ENCODE results near the gene SIGLEC7.

Gene SIGLEC7

DNA sequence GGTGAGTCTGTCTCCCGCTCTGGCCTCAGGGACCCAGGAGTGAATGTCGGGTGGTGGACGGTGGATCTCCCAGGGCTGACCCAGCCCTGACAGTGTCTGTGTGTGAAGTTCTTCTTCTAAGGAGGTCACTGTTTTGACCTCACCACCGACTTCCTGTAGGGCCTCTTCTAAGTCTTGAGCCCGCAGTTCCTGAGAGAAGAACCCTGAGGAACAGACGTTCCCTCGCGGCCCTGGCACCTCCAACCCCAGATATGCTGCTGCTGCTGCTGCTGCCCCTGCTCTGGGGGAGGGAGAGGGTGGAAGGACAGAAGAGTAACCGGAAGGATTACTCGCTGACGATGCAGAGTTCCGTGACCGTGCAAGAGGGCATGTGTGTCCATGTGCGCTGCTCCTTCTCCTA is at the start of gene SIGLEC7:
Gene SIGLEC7 (plus strand): TSS at position 183 of the 400 bp plus-strand sequence. CDS start 69 bp downstream, at position 252.
- TF ChIP-seq CSDC2 (CRISPR knock-in tag; IDR thresholded peaks at IDR 0.05) (no peak), ARNTL (CRISPR knock-in tag; IDR thresholded peaks at IDR 0.05; ENCODE audit: borderline replicate concordance, low read depth) (no peak), GLIS3 (CRISPR knock-in tag; IDR thresholded peaks at IDR 0.05) (no peak)
- no peak for ATAC-seq

DNA sequence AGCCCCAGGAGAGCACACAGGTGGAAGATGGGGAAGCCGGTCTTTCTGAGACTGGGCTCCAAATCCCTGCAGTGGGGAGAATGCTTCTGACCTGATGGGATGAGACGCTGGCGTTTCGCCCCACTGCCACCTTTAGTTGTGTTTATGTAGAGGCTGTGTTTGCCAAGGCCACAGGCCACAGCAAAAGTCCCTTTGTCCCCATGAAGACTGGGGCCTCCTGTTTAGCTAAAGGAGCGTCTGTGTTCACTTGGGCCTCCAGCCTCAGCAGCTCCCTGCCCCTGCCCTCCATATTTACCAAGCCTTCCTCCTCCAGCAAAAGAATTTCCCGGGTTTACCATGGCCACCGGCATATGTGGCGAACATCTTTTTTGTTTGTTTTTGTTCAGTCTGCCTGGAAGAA is 49.0 kb upstream of the SIGLEC7 start:
- TF ChIP-seq CSDC2 (CRISPR knock-in tag; IDR thresholded peaks at IDR 0.05) (no peak), BACH2 (CRISPR knock-in tag; IDR thresholded peaks at IDR 0.05; ENCODE audit: borderline replicate concordance) (no peak), OSR1 (CRISPR knock-in tag; IDR thresholded peaks at IDR 0.05) (no peak), RARB (CRISPR knock-in tag; IDR thresholded peaks at IDR 0.05) (no peak), ZNF70 (CRISPR knock-in tag; IDR thresholded peaks at IDR 0.05) (no peak), TCF4 (CRISPR knock-in tag; IDR thresholded peaks at IDR 0.05; ENCODE audit: borderline replicate concordance) (no peak), ESRRG (CRISPR knock-in tag; IDR thresholded peaks at IDR 0.05) (no peak), ZC3H10 (CRISPR knock-in tag; IDR thresholded peaks at IDR 0.05) (no peak)
- TF ChIP-seq, protein P1, sequence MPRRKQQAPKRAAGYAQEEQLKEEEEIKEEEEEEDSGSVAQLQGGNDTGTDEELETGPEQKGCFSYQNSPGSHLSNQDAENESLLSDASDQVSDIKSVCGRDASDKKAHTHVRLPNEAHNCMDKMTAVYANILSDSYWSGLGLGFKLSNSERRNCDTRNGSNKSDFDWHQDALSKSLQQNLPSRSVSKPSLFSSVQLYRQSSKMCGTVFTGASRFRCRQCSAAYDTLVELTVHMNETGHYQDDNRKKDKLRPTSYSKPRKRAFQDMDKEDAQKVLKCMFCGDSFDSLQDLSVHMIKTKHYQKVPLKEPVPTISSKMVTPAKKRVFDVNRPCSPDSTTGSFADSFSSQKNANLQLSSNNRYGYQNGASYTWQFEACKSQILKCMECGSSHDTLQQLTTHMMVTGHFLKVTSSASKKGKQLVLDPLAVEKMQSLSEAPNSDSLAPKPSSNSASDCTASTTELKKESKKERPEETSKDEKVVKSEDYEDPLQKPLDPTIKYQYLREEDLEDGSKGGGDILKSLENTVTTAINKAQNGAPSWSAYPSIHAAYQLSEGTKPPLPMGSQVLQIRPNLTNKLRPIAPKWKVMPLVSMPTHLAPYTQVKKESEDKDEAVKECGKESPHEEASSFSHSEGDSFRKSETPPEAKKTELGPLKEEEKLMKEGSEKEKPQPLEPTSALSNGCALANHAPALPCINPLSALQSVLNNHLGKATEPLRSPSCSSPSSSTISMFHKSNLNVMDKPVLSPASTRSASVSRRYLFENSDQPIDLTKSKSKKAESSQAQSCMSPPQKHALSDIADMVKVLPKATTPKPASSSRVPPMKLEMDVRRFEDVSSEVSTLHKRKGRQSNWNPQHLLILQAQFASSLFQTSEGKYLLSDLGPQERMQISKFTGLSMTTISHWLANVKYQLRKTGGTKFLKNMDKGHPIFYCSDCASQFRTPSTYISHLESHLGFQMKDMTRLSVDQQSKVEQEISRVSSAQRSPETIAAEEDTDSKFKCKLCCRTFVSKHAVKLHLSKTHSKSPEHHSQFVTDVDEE (CRISPR knock-in tag; IDR thresholded peaks at IDR 0.05): no peak
- TF ChIP-seq, protein P2, sequence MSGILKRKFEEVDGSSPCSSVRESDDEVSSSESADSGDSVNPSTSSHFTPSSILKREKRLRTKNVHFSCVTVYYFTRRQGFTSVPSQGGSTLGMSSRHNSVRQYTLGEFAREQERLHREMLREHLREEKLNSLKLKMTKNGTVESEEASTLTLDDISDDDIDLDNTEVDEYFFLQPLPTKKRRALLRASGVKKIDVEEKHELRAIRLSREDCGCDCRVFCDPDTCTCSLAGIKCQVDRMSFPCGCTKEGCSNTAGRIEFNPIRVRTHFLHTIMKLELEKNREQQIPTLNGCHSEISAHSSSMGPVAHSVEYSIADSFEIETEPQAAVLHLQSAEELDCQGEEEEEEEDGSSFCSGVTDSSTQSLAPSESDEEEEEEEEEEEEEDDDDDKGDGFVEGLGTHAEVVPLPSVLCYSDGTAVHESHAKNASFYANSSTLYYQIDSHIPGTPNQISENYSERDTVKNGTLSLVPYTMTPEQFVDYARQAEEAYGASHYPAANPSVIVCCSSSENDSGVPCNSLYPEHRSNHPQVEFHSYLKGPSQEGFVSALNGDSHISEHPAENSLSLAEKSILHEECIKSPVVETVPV (CRISPR knock-in tag; IDR thresholded peaks at IDR 0.05): no peak
- no peak for ATAC-seq

DNA sequence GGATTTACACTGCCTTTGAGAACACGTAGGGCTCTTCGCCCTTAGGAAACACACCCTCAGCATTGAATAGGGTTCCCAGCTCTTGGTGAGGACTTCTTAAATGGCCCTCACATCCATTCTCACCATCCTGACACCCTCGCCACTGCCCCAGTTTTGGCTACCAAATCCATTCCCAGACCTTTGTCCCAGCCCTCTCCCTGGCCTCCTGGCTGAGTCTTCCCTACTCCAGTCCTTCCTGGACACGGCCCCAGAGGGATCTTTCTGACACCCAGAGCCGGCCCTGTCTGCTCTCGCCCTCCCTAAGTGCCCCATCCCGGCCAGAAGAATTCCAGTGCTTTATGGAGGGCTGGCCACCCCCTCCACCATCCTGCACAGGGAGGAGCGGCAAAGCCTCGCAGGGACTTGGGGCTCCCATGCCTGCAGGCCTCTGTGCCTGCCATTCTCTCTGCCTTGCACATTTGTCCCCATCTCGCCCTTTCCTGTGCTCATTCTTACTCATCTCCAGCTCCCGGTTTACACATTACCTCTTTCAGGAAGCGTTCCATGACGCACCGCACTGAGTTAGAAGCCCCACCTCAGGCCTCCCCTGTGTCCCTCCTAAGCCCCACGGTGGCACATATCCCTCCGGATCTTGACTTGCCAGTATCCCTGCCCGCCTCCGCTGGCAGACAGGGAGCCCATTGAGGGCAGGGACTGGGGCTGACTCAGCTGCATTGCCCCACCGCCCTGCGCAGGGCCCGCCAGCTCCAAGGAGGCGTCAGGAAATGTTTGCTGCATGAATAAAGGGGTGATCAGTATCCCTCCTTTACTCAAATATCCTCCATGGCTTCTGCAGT is 48.4 kb upstream of the SIGLEC7 start:
- ATAC-seq: no peak
- no peak for TF ChIP-seq ZNF565 (CRISPR knock-in tag; conservative IDR thresholded peaks at IDR 0.05; ENCODE audit: low read depth)
- no peak for TF ChIP-seq ZFP30 (CRISPR knock-in tag; IDR thresholded peaks at IDR 0.05)
- TF ChIP-seq ZC3H10 (CRISPR knock-in tag; IDR thresholded peaks at IDR 0.05): no peak
- no peak for TF ChIP-seq OSR1 (CRISPR knock-in tag; IDR thresholded peaks at IDR 0.05)
- TF ChIP-seq, protein P3, sequence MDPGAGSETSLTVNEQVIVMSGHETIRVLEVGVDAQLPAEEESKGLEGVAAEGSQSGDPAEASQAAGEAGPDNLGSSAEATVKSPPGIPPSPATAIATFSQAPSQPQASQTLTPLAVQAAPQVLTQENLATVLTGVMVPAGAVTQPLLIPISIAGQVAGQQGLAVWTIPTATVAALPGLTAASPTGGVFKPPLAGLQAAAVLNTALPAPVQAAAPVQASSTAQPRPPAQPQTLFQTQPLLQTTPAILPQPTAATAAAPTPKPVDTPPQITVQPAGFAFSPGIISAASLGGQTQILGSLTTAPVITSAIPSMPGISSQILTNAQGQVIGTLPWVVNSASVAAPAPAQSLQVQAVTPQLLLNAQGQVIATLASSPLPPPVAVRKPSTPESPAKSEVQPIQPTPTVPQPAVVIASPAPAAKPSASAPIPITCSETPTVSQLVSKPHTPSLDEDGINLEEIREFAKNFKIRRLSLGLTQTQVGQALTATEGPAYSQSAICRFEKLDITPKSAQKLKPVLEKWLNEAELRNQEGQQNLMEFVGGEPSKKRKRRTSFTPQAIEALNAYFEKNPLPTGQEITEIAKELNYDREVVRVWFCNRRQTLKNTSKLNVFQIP (CRISPR knock-in tag; IDR thresholded peaks at IDR 0.05; ENCODE audit: borderline replicate concordance, low read depth): no peak
- no peak for TF ChIP-seq ZNF8 (CRISPR knock-in tag; IDR thresholded peaks at IDR 0.05)
- TF ChIP-seq, protein P1 (CRISPR knock-in tag; IDR thresholded peaks at IDR 0.05): no peak
- TF ChIP-seq, protein P2 (CRISPR knock-in tag; IDR thresholded peaks at IDR 0.05): no peak
- TF ChIP-seq ZNF70 (CRISPR knock-in tag; IDR thresholded peaks at IDR 0.05): no peak
- TF ChIP-seq PPARA (CRISPR knock-in tag; IDR thresholded peaks at IDR 0.05; ENCODE audit: borderline replicate concordance): no peak

All from SK-N-SH treated with all-trans-retinoic acid at 6 μM for 48 hours (cell line).